Loucy (cell line): ENCODE results near the gene ELP2.
A peak's percentile ranks its signal among the peaks of the same experiment; 100 is the strongest.

Experiments used
- CTCF ChIP-seq: fragments of 200-600 bp; sonication (generic); conservative IDR thresholded peaks from 2 replicates; pipeline ENCODE4 v1.5.1; 2014; ENCODE audit warnings: mild to moderate bottlenecking, antibody characterized with exemption, low read length
- EZH2phosphoT487 ChIP-seq: fragments of 200-600 bp; IDR thresholded peaks from 2 replicates; pipeline ENCODE4 v1.6.1; 2018; ENCODE audit warnings: antibody characterized with exemption, mild to moderate bottlenecking, moderate library complexity, borderline replicate concordance

GRCh38 chr18:36095936-36096519 is 33.7 kb upstream of the ELP2 start:
- TF ChIP-seq CTCF (peak; percentile 78), EZH2phosphoT487 (no peak)
